D721Med (cell line): ENCODE measurements around the gene SOX1.

Experiments used
- DNase-seq: peaks from one replicate; pipeline ENCODE4 v3.0.0; 2011; ENCODE audit warnings: low spot score; ENCODE audit not compliant: insufficient read length
- FAIRE-seq: peaks from 2 replicates; lab custom pipeline; 2011; peaks lifted over from hg19 to GRCh38; lab: Jason Lieb, UNC
- TF ChIP-seq, protein P1 (sequence below): IDR thresholded peaks from 2 replicates; pipeline ENCODE4 v1.5.1; 2012; ENCODE audit warnings: mild to moderate bottlenecking, control low read depth; ENCODE audit not compliant: insufficient read depth; ENCODE audit errors: missing control alignments

SOX1 gene

GRCh38 chr13:112034846-112035245 lies 32.1 kb upstream of the SOX1 start:
- TF ChIP-seq, protein P1, sequence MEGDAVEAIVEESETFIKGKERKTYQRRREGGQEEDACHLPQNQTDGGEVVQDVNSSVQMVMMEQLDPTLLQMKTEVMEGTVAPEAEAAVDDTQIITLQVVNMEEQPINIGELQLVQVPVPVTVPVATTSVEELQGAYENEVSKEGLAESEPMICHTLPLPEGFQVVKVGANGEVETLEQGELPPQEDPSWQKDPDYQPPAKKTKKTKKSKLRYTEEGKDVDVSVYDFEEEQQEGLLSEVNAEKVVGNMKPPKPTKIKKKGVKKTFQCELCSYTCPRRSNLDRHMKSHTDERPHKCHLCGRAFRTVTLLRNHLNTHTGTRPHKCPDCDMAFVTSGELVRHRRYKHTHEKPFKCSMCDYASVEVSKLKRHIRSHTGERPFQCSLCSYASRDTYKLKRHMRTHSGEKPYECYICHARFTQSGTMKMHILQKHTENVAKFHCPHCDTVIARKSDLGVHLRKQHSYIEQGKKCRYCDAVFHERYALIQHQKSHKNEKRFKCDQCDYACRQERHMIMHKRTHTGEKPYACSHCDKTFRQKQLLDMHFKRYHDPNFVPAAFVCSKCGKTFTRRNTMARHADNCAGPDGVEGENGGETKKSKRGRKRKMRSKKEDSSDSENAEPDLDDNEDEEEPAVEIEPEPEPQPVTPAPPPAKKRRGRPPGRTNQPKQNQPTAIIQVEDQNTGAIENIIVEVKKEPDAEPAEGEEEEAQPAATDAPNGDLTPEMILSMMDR, result no peak
- DNase-seq (no peak), FAIRE-seq (no peak)

GRCh38 chr13:112042496-112042895 lies 24.5 kb upstream of the SOX1 start:
- no peak for FAIRE-seq
- DNase-seq, result no peak
- TF ChIP-seq, protein P1, result no peak

DNA sequence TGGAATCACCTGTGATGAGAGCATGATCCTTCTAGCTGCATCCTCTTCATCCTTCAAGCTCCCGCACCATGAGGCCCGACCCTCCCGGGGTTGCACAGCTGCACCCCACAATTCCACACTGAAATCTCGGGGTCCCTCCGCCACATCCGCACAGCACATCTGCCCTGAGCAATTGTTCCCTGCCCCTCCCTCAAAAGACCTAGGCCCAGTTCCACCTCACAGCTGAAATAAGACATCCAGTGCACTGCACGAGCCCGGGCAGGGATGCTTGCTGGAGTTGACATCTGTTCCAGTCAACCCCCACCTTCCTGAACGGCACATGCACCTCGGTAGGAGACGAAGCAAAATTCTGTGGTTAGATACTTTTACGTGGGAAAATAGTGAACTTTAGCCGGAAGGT lies 14.7 kb upstream of the SOX1 start:
- TF ChIP-seq, protein P1, result no peak
- DNase-seq (no peak), FAIRE-seq (no peak)

DNA sequence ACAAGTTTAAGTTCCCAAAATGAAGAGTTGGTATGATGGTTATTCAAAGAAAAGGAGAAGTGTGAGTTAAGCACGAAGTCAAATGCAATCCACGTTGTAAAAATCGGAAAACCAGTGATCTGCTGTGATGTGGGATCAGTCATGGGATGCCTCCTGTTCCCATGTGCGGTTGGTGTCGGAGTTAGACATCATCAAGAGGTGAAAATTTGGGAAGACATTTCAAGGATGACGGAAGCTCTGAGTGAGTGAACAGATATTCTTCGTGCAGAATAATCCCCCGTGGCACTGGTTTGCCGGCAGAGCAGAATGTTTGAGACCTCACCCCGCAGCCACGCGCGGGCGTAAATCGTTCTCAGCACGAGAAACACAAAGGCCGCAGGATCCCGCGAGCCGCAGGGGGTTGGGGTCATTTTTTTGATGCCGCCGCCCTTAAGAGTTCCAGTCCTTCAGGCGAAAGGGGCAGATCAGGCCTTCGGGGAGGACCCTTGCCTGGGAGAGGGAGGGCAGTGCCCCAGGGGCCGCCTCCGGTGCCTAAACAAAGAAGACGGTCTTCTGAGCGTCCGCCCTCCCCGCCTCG lies 13.7 kb upstream of the SOX1 start:
- no peak for DNase-seq
- FAIRE-seq, result no peak
- TF ChIP-seq, protein P1, result no peak

GRCh38 chr13:112053744-112054615 lies 13.0 kb upstream of the SOX1 start:
- FAIRE-seq (no peak), DNase-seq (no peak)
- TF ChIP-seq, protein P1, result no peak

GRCh38 chr13:112054616-112055015 lies 12.3 kb upstream of the SOX1 start:
- TF ChIP-seq, protein P1, result no peak
- no peak for DNase-seq
- no peak for FAIRE-seq
